GM21528 (cell line): ENCODE measurements around the gene CACNA2D3.

ENCODE experiments used
- ATAC-seq: cut with Tn5 transposase; IDR thresholded peaks from one replicate; pipeline ENCODE4 v1.9.1; 2021; ENCODE audit warnings: mild to moderate bottlenecking, moderate library complexity; ENCODE audit not compliant: unreplicated experiment, low FRiP score

The CACNA2D3 gene

GRCh38 chr3:54514416-54514815 lies 392.1 kb downstream of the CACNA2D3 start:
- no peak for ATAC-seq

GRCh38 chr3:54515441-54516213 lies 393.3 kb downstream of the CACNA2D3 start:
- ATAC-seq: no peak

- ATAC-seq: no peak
Observed at GRCh38 chr3:54517424-54517823, 395.1 kb downstream of the CACNA2D3 start.

GRCh38 chr3:54518011-54518675 lies 395.8 kb downstream of the CACNA2D3 start:
- ATAC-seq: no peak

- ATAC-seq: no peak
Observed at GRCh38 chr3:54519493-54519892, 397.1 kb downstream of the CACNA2D3 start.

- no peak for ATAC-seq
Observed at GRCh38 chr3:54520060-54520459, 397.7 kb downstream of the CACNA2D3 start.

GRCh38 chr3:54527521-54527920 lies 405.2 kb downstream of the CACNA2D3 start:
- no peak for ATAC-seq

GRCh38 chr3:54527953-54528352 lies 405.6 kb downstream of the CACNA2D3 start:
- ATAC-seq: no peak

- ATAC-seq: no peak
Observed at GRCh38 chr3:54528668-54529067, 406.3 kb downstream of the CACNA2D3 start.

- ATAC-seq: no peak
Observed at GRCh38 chr3:54530091-54530490, 407.7 kb downstream of the CACNA2D3 start.

- ATAC-seq: no peak
Observed at GRCh38 chr3:54530944-54531343, 408.6 kb downstream of the CACNA2D3 start.

- no peak for ATAC-seq
Observed at GRCh38 chr3:54531741-54532140, 409.4 kb downstream of the CACNA2D3 start.

GRCh38 chr3:54533856-54534255 lies 411.5 kb downstream of the CACNA2D3 start:
- ATAC-seq: no peak

GRCh38 chr3:54535619-54536018 lies 413.3 kb downstream of the CACNA2D3 start:
- ATAC-seq: no peak

GRCh38 chr3:54536450-54536849 lies 414.1 kb downstream of the CACNA2D3 start:
- ATAC-seq: no peak

GRCh38 chr3:54537506-54537905 lies 415.2 kb downstream of the CACNA2D3 start:
- ATAC-seq: no peak

GRCh38 chr3:54538346-54538745 lies 416.0 kb downstream of the CACNA2D3 start:
- no peak for ATAC-seq

- no peak for ATAC-seq
Observed at GRCh38 chr3:54541369-54541768, 419.0 kb downstream of the CACNA2D3 start.

GRCh38 chr3:54543446-54543845 lies 421.1 kb downstream of the CACNA2D3 start:
- ATAC-seq: no peak

- no peak for ATAC-seq
Observed at GRCh38 chr3:54547051-54547450, 424.7 kb downstream of the CACNA2D3 start.

- ATAC-seq: no peak
Observed at GRCh38 chr3:54547846-54548245, 425.5 kb downstream of the CACNA2D3 start.

- no peak for ATAC-seq
Observed at GRCh38 chr3:54549607-54550220, 427.4 kb downstream of the CACNA2D3 start.
